Measurements from ENCODE around the gene OR8H2. TPM values are rescaled to one million over a fixed set of nuclear protein-coding genes. Genes with fewer than 3 reads are reported as not detected.
"Not testable (repeated sequence)": the region's sequence is repeated elsewhere in the genome, so short reads cannot be mapped to it uniquely, and the experiment has no call there.

The OR8H2 gene
- total RNA-seq = not detected

GRCh38 chr11:56103210-56103737, at the start of gene OR8H2:
OR8H2 (plus strand) TSS chr11:56103687; CDS start chr11:56105043, 1,356 bp downstream.
- Histone ChIP-seq H3K27ac (no peak within 1 kb of the TSS), H3K36me3 (no peaks in the 10 kb centered on the region), H3K9me3 (no peaks in the 10 kb centered on the region), H3K4me3 (no peak within 1 kb of the TSS), H3K4me1 (no peaks in the 10 kb centered on the region), H3K27me3 (no peaks in the 10 kb centered on the region)
- TF ChIP-seq CTCF (IDR thresholded peaks at IDR 0.05) = no peak
- intact Hi-C loops (cut with DNase I) = no loop called here
- no peak for DNase-seq (ENCODE audit: low spot score in 2 of 2)

GRCh38 chr11:56056366-56056765, 47.1 kb upstream of the OR8H2 start:
- intact Hi-C loops (cut with DNase I); H3K4me1 ChIP-seq; H3K4me3 ChIP-seq; DNase-seq (ENCODE audit: low spot score in 2 of 2); H3K36me3 ChIP-seq; H3K27ac ChIP-seq; H3K9me3 ChIP-seq; H3K27me3 ChIP-seq: not testable (repeated sequence)

GRCh38 chr11:56057661-56058237, 45.7 kb upstream of the OR8H2 start:
- H3K27ac ChIP-seq; H3K36me3 ChIP-seq; H3K9me3 ChIP-seq; intact Hi-C loops (cut with DNase I); H3K27me3 ChIP-seq; H3K4me1 ChIP-seq; H3K4me3 ChIP-seq; DNase-seq (ENCODE audit: low spot score in 2 of 2): not testable (repeated sequence)

GRCh38 chr11:56058260-56058780, 45.2 kb upstream of the OR8H2 start:
- H3K4me3 ChIP-seq; intact Hi-C loops (cut with DNase I): not testable (repeated sequence)

GRCh38 chr11:56066980-56067379, 36.5 kb upstream of the OR8H2 start:
- Histone ChIP-seq H3K4me1 (no peaks in the 10 kb centered on the region), H3K27me3 (no peaks in the 10 kb centered on the region), H3K4me3 (no peak overlapping the region), H3K36me3 (no peaks in the 10 kb centered on the region), H3K9me3 (no peaks in the 10 kb centered on the region), H3K27ac (no peak overlapping the region)
- intact Hi-C loops (cut with DNase I) = no loop called here
- DNase-seq (ENCODE audit: low spot score in 2 of 2) = no peak
- no peak for TF ChIP-seq CTCF (IDR thresholded peaks at IDR 0.05)

More at GRCh38 chr11:56058260-56058780, 45.2 kb upstream of the OR8H2 start:
- H3K4me1 ChIP-seq; DNase-seq (ENCODE audit: low spot score in 2 of 2); H3K9me3 ChIP-seq; H3K27me3 ChIP-seq; H3K27ac ChIP-seq; H3K36me3 ChIP-seq: not testable (repeated sequence)

GRCh38 chr11:56089697-56090096, 13.8 kb upstream of the OR8H2 start:
- no peaks in the 10 kb centered on the region for H3K9me3 ChIP-seq
- no peaks in the 10 kb centered on the region for H3K36me3 ChIP-seq
- intact Hi-C loops (cut with DNase I) = no loop called here
- TF ChIP-seq CTCF (IDR thresholded peaks at IDR 0.05) = no peak
- DNase-seq (ENCODE audit: low spot score in 2 of 2) = no peak
- H3K4me1 ChIP-seq = no peaks in the 10 kb centered on the region
- H3K27me3 ChIP-seq = no peaks in the 10 kb centered on the region
- no peak overlapping the region for H3K27ac ChIP-seq
- no peak overlapping the region for H3K4me3 ChIP-seq

GRCh38 chr11:56093008-56093407, 10.5 kb upstream of the OR8H2 start, which contains the start of gene OR8I2:
OR8I2 (plus strand) TSS chr11:56093308; CDS start chr11:56093308, 0 bp downstream.
- no peak within 1 kb of the TSS for H3K27ac ChIP-seq
- intact Hi-C loops (cut with DNase I) = no loop called here
- DNase-seq (ENCODE audit: low spot score in 2 of 2) = no peak

More at GRCh38 chr11:56093008-56093407, 10.5 kb upstream of the OR8H2 start, which contains the start of gene OR8I2:
- Histone ChIP-seq H3K27me3 (no peaks in the 10 kb centered on the region), H3K4me3 (no peak within 1 kb of the TSS), H3K9me3 (no peaks in the 10 kb centered on the region), H3K4me1 (no peaks in the 10 kb centered on the region), H3K36me3 (no peaks in the 10 kb centered on the region)
- no peak for TF ChIP-seq CTCF (IDR thresholded peaks at IDR 0.05)
